NCI-H1105 treated with DMSO at 0.1 percent for 48 hours (cell line): ENCODE data around the gene FN1.
A peak's percentile ranks its signal among the peaks of the same experiment; 100 is the strongest.

Source experiments
- DNase-seq: peaks from one replicate; lab custom pipeline; 2025; lab: John Stamatoyannopoulos, UW

FN1 gene

DNA sequence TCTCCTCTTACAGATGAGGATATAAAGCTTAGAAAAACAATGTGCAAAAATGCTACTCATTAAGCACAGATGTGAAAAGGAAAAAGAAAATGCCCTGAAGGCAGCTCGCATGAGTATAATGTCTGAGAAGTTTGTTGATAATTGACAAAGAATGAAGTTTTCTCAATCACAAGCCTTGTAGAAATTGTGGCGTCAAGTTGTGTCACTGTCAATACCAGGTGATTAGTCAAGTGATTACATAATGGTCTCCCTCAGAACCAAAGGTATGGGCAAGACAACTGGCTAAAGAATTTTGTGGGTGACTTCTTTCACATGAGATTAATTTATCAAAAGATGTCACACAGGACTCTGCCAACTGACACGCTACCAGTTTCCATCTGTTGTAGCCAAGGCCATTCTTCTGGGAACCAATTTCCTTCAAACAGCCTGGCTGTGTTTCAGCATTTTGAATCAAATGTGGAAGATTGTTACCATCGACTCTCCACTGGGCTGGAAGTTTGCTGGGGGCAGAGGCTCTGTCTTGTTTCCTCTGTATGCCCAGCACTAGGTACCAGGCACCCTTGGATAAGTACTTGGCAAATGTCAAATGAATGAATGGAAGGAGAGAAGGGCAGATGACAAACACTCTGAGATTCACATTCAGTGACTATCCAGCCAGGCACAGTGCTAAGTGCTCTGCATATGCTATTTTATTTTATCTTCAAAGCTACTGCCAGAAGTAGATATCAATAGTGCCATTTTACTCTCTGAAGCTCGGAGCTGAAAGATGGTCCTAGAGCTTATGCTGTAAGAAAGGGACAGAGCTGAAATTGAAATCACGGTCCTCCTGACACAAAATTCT lies 5.9 kb upstream of the FN1 start:
- no peak for DNase-seq

DNA sequence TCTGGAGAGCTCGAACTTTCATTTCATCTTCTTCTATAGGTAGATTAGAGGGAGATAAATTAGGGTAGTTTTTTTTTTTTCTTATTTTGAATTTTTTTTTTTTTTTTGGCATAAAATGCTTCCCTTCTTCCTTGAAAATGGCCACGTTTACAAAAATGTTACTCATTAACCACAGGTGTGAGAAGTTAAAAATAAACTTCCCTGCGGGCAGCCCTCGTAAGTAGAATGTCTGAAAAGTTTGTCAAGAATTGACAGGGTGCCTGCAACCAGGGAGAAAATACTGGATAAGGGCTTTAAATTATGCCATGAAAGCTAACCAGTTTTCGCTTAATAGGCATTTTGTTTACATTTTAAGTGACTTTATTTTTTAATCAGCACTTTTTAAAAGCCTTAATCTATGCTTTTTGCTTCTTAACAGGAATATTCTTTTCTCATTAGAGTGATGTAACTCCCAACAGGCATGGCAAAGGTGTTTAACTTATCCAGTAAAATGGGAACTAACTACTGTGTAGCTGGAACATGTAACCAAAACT lies 4.2 kb upstream of the FN1 start:
- no peak for DNase-seq

DNA sequence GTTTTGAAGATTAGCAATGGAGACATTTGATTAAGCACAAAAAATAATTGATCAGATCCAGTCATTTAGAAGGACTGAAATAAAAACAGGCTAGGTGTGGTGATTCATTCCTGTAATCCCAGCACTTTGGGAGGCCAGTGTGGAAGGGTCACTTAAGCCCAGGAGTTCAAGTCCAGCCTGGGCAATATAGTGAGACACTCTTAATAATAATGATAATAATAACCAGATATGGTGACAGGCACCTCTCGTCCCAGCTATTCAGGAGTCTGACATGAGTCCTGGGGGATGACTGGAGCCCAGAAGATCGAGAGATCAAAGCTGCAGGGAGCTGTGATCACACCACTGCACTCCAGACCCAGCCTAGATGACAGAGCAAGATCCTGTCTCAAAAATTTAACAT lies 3.5 kb upstream of the FN1 start:
- DNase-seq = no peak

DNA sequence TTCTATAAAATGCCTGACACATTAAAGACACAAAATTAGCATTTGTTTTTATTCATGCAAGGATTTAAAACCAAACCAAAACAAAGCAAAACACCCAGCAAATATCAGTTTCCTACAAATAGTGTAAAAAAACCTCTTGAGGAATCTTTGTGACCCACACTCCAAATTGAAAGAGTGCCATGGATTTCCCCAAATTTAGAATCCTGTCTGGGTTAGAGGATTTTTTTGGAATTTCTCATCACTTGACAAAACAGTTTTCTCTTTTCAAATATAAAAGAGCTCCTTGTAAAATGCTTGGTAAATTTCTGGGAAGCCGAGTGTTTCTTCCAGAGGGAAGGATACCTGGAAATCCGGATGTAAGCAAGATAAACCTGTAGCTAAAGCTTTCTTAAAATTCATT lies 1.7 kb upstream of the FN1 start:
- no peak for DNase-seq

DNA sequence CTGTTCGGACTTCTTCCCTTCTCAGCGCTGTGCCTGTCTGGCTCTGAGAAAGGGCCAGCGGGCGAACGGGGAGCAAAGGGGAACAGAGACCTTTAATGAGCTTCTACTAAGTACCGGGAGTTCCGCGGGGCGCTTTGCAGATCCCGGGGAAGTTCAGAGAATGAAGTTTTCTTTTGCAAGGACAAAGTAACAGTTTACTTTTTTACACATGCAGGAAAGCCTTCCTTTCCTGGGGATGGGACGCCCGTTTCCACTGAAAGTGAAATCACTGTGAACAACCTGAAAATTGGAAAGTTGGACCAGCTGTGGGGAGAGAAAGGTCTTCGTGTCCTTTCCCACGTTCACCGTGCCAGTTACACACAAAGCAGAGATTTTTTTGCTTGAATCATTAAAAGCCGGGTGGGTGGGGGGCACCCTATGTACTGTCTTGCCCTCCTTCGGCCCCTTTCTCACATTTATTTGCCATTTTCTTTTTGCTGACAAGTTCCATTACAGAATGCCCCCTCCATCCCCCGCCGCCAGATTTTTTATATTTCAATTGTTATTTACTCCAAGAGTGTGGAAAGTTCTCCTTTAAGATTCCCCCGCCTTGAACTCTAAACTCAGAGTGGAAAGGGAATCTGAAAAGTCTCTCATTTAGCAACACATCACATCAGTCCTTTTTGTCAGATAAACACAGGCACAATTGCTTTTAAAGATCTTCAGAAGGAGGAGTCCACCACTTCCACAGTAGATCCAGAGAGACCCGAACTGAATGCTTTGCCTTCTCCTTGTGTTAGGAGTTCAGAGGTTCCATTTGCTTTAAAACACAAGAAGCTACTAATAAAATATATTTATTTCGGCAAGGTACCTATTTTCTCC lies 1.1 kb upstream of the FN1 start:
- no peak for DNase-seq

DNA sequence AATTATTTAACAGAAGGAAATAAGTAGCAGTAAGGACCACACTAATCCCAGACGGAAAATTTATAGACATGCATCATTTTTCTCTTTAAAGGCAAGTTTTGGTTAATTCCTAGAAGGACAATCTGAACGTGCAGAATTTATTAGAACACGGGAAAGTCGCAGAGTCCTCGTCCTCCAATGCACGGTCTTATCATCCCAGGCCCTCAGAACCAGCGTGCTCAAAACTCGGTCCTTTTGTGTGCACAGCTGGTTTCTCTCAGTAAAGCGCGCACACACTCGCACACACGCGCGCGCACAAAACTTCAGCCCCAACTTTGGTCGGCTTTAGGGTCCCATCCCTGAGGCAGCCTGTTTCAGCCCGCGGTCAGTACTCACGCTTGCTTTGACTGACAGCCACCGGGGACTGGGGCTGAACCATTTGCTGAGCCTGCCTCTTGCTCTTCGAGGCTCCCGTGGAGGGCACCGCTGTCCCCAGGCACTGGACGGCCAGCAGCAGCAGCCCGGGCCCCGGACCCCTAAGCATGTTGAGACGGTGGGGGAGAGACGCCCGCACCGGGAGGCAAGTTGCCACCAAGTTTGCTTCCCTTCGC lies 493 bp downstream of the FN1 start:
- peak; percentile 34 for DNase-seq

DNA sequence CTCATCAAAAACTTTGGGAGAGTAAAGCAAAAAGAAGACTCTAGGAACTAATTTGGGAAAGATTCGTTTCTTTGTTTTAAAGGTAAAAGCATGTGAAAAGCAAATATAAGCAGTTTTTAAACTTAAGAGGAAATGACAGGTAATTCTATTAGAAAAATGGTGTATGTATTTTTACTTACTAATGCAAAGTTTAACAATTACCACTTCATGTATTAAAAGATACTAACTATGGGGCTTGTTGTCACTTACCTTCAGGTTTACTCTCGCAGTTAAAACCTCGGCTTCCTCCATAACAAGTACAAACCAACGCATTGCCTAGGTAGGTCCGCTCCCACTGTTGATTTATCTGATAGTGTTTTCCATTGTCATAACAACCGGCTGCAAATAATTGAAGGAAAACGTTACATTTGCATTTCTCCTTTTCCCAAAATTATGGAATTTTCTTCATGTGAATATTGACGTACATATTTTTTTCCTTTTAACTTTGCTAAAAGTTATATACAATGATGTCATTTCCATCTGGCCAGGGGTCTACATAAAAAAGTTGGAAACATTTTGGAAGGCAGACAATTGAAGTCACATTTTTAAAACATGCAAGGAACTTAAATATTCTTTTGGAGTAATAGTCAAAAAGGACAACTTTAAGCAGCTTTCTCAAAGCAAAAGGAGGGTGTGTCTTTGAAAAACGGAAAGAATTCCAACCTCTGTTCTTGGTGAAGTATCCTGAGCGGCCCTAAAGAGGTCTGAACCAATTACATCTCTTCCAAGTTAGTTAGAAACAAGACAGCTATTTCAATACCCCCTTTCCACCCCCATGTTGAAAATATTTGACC lies 1.2 kb downstream of the FN1 start:
- DNase-seq = no peak

DNA sequence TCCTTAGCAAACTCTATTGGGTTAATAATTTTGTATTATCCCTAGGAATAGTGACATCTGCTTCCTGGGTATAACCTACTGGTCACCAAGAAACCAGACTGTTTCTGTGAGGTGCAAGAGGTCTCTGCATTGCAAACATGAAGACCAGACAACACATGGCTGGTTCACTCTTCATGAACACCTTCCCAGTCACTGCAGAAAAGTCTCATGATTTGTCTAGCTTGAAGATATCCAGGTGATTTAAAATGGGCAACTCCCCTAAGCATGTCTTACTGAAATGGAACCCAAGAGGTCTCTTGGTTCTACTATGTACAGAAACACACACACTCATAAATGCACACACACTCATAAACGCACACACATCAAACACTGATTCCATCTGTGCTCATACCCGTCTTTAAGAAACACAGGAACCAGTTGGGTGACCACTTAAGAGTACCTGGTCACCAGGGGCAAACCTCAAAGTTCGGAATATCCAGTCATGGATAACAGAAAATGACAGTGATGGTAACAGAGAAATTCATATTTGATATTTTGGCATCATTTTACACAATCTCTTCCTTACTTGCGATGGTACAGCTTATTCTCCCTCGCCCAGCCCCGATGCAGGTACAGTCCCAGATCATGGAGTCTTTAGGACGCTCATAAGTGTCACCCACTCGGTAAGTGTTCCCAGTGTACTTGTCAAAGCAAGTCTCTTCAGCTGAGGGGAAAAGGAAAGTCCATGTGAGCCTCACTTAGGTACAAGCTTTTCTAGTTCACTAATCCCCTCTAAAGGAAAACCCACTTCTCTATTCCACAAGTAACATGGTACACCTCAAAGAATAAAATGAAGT lies 2.9 kb downstream of the FN1 start:
- DNase-seq = no peak

DNA sequence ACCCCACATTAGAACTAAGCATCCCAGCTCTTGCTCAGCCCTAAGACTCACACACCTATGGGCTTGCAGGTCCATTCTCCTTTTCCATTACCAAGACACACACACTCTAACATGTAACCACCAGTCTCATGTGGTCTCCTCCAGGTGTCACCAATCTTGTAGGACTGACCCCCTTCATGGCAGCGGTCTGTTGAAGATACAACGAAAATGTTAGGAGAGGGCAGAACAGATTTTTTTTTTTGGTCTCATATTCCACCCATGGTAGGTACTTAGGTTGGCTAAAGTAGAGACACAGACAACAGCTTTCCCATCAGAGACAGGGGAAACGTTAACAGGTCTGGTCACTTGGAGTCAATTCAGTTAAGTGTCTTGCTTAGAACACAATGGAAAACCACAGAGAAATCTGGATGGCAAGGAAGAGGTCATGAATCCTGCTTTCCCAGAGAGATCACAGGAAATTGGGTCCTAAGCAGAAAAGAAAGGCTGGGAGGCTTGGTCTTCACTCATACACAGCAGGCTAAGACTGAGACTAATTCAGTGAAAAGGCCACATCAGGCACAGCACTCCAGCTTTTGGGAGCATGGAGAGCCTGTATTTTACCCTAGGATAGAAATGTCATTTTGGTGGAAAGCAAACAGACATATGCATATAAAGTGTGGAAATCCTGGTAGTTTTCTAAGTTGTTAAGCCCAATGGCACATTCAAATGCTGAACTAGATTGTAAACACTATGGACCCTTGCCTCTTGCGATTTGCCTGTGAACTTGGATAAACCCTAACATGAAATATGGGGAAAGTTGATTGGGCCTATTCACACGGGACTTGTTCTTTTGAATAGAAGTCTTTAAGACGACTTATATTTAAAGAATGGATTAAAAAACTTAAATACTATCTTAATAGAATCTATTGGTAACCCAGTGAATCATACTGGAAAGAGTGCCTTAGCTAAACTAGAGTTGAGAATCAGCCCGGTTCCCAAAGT lies 3.8 kb downstream of the FN1 start:
- no peak for DNase-seq

DNA sequence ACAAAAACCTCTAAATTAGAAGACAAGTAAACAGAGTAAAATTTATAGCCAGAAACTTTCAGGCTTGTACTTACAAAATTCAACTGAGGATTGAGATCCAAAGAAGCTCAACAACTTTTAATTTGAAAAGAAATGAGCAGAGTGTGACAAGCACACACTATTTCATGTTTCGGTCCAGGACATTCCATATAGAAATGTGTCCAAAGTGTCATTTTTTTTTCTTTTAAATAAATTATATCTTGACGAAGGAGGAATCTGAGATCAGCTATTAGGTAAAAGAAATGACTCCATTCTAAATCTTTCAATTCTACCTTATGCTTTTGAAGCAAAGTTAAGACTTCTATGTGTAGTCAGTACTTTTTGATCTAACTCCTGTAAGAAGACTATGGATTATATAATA lies 4.6 kb downstream of the FN1 start:
- DNase-seq = no peak

DNA sequence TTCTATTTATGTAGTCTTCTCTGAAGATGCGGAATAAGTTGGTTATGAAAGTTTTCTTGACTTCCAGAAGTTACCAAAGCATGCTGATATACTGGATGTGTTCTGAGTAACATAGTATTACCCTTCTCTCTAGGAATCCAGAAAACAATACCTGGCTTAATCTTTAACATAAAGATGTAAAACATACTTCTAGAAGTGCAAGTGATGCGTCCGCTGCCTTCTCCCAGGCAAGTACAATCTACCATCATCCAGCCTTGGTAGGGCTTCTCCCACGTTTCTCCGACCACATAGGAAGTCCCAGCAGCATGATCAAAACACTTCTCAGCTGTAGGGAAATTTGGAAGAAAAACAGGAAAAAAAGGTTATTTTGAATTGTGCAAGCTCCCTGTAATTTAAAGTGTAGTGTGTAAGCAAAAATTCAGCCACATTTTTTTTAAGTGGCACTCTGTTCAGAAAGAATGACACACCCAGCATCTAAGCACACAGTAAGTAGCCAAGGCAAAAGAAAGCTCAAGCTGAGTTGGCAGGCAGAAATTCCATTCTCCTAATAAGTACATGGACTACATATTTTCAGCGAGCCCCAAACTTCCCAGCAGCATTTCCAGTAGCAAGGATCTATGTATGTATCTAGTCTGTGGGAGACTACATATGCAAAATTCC lies 5.2 kb downstream of the FN1 start:
- no peak for DNase-seq

DNA sequence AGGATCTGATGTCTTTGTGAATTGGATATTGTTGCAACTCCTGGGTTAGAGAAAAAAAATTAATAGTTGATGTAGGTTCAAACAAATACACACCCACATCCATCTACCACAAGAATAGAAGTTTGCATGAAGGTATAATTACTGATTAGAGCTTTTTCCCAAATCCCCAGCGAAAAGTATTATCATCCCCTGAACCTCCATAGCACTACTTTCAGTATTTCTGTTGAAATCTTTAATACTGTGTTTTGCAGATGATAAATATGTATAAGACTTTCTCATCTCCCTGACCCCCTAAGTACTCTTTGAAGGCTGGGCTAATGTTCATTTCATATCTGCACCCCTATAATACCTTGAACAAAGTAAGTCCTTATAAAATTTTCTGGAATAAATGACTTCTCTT lies 6.4 kb downstream of the FN1 start:
- no peak for DNase-seq

DNA sequence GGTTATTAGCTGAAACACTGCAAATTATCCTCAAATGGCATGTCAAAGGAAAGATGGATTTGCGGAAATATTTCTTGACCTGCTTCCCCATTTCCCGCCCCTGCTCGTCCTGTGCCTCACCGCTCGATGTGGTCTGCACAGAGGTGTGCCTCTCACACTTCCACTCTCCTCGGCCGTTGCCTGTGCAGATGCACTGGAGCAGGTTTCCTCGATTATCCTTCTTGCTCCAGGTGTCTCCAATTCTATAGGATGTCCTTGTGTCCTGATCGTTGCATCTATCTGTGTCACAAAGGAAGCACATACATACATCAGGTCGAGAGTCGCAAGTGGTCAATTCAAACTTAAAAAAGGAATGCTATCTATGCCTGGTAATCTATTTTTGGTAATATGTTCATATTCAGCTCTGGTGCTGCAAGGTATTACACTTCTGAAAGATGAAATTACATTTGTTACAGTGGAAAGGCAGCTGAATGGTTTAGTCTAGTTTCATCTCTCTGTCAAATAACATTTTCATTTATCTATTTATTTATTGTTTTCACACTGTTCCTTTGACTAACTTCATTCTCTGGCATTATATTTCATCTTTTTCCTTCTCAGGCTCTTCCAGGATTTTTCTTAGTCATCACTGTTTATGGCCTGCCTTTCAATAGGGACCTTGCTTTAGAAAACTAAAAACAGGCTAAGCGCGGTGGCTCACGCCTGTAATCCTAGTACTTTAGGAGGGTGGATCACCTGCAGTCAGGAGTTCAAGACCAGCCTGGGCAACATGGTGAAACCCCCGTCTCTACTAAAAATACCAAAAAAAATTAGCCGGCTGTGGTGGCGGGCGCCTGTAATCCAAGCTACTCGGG lies 7.6 kb downstream of the FN1 start:
- DNase-seq = no peak

DNA sequence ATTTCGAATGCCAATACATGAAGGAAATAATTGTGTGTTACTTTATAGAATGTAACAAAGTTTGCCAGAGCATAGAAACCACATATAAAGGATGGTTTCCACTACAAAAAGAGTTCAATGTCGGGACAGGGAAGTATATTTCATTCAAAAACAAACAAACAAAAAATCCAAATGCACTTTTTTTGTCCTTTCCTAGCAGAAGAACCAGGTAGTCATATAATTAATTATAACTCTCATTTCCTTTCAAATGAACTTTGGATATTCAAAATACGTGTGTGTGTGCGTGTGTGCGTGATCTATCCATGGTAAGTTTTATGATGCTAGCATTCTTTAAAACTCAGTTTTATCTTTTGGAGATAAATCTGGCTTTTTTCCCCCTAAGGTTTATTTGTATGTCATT lies 8.3 kb downstream of the FN1 start:
- DNase-seq = no peak

DNA sequence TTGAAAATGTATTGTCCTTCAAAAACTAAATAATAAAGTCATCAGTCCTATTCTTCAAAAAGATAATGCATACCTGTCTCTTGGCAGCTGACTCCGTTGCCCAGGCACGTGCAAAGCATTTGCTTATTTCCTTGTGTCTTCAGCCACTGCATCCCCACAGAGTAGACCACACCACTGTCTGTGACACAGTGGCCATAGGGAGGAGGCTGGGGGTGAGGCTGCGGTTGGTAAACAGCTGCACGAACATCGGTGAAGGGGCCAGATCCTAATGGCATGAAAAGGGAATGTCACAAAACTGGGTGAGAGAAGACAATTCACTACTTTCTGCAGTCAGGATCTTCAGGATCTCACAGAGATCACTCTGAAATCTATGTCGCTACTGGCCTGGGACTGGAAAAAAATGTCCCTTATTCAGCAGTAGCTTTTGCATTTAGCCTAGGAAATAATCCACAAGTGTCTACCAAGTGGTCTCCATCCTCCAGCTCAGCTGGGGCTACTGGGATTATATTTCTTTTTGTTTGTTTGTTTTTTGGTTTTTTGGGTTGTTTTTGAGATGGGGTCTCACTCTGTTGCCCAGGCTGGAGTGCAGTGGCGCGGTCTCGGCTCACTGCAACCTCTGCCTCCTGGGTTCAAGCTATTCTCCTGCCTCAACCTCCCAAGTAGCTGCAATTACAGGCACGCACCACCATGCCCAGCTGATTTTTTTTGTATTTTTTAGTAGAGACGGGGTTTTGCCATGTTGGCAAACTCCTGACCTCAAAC lies 10.7 kb downstream of the FN1 start:
- DNase-seq = no peak

DNA sequence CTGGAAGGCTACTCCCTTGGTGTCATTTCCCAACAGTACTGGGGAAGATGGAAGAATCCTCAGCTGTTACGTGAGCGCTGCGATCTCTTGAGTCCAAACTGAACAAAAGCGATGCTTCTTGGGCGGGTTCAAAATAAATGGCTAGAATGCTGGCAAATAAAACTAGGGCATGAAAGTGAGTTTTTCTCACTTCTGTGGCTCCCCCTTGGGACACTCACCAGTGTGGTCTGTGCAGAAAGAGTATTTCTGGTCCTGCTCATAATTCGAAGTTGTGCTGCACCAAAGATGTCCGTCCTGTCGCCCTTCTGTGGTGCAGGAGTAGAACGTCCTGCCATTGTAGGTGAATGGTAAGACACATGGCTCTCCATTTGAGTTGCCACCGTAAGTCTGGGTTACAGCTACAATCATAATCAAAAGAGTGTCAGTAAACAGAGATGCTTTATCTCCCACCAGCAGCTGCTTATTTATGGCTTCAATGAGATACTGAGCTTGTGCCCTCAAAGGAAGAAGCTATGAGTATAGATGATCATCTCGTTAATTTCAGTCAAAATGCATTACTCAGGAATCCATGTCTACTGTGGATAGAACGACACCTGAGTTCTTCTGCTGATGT lies 11.8 kb downstream of the FN1 start:
- DNase-seq = no peak

DNA sequence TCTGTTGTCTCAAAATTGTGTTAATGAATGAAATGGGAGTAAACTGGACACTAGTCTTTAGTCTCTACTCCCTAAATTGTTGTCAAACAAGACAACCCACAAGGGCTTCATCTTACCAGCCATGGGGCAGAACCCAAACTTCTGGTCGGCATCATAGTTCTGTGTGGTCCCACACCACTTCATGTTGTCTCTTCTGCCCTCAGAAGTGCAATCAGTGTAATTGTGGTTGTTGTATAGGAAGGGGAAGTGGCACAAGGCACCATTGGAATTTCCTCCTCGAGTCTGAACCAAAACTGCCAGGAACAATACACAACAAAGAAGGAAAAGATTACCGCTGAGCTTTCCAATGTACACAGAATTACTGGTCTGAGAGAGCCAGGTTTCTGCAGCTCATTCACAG lies 12.6 kb downstream of the FN1 start:
- DNase-seq = no peak
